Astrocyte of the spinal cord (primary cell): Measurements from ENCODE around the gene ELF4.

Experiments used
- DNase-seq: peaks from one replicate; pipeline ENCODE4 v3.0.0; 2011; ENCODE audit warnings: low read depth, low spot score
- H3K4me3 ChIP-seq: 2 replicates; pipeline ENCODE4 v1.5.1; 2011; ENCODE audit warnings: low read depth, mild to moderate bottlenecking, low read length, moderate library complexity
- in situ Hi-C: cut with HindIII; loops from 2 replicates; pipeline ENCODE4 v1.10.0; 2017; ENCODE audit warnings: low sequenced_read_pairs
- TF ChIP-seq, protein P1 (sequence below): IDR thresholded peaks from 2 replicates; pipeline ENCODE4 v1.5.1; 2012; ENCODE audit warnings: low read depth, mild to moderate bottlenecking, low read length, inconsistent platforms

The ELF4 gene

DNA sequence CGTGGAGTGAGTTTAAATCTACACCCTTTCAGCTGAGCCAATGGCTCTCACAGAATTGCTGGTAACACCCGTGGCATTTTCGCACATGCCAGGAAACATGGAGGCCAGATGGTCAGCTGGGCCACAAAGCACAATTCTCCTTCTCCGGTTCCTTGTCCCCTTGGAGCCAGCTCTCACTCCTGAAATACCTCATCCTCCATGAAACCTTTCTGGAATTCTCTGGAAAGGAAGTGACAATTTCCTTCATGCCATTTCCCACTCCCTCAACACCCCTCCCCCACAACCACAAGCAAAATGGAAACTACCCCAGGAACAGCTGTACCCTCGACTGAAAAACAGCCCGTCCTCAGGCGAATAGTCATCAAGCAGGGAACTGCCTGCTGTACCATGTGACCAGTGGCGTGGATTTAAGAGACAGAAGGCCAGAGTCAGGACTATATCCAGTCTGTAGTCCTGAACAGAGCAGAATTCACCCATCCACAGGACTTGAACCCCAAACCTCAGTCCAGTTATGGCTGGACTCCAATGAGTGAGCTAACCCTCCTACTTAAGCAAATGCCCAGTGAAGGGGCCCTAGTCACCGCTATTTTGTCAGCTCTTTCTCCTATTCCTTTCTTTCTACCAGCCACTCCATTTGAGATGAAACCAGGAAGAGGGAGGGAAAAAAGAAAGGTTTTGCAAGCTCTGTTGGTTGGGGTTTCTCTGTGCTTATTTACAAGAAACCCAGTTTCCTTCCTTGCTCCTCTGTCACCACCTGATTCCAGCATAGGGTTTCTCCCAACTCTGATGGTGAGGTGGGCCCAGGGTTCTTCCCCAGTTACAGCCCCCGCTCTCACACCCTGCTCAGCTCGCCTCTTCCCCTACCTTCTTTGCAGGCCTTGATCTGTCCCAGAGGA lies 24.5 kb downstream of the ELF4 start:
- TF ChIP-seq, protein P1, sequence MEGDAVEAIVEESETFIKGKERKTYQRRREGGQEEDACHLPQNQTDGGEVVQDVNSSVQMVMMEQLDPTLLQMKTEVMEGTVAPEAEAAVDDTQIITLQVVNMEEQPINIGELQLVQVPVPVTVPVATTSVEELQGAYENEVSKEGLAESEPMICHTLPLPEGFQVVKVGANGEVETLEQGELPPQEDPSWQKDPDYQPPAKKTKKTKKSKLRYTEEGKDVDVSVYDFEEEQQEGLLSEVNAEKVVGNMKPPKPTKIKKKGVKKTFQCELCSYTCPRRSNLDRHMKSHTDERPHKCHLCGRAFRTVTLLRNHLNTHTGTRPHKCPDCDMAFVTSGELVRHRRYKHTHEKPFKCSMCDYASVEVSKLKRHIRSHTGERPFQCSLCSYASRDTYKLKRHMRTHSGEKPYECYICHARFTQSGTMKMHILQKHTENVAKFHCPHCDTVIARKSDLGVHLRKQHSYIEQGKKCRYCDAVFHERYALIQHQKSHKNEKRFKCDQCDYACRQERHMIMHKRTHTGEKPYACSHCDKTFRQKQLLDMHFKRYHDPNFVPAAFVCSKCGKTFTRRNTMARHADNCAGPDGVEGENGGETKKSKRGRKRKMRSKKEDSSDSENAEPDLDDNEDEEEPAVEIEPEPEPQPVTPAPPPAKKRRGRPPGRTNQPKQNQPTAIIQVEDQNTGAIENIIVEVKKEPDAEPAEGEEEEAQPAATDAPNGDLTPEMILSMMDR: no peak
- in situ Hi-C loops: no loop called here
- no peak for DNase-seq
- H3K4me3 ChIP-seq: no peak overlapping the region

DNA sequence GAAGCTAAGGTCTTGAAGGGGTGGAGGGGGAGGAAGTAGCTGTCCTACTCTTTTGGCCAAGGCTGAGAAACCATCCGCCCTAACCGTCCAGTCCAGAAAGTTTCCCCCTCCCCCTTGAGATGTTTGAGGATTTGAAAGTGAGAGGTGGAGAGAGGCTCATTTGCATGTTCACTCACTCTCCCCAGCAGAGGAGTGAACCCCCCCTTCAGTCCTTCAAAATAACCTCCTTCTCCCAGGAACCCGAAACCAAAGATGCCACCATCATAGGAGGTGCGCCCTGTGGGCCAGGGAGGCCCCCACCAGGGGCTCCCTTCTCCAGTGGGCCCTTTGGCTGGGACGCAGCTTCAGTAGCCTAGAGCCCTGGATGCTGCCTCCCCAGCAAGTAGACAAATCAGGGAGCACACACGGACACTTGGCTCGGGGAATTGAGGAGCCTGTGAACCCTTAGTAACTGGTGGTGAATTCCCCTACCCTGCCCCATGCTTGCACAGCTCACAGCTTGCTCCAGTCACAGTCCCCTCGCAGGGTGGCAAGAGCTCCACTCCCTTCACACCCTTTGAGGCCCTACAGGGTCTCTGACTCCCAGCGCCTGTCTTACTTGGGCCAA lies 25.6 kb downstream of the ELF4 start:
- in situ Hi-C loops: no loop called here
- no peak overlapping the region for H3K4me3 ChIP-seq
- TF ChIP-seq, protein P1: no peak
- DNase-seq: no peak

DNA sequence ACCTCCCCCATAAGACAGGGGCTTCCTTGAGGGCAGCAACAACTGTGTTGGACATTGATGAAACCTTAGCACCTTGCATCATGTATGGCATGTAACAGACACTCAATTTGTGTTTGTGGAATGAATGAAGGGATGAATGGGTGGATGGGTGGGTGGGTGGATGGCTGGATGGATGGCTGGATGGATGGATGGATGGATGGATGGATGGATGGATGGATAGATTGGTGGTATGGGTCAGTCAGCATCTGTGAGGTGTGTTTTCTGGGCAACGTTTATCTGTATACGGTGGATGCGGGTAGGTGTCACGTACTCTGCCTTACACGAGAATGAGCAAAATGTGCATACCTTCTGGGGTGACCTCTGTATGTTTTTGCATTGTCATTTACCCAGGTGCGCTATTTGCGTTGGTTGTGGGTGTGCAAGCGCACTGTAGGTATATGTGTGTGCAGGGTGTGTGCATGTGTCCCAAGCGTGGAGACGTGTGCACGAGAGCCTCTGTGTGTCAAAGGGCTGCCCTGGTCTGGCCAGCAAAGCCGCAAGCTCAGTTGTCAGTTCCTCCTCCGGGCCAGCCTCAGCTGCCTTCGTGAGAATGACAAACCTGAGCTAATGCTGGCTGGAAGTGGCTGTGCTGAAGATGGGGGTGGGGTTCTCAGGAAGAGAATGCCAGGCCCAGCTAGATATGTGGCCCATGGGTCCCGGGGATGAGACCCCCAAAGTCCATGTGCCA lies 26.5 kb downstream of the ELF4 start:
- in situ Hi-C loops: no loop called here

DNA sequence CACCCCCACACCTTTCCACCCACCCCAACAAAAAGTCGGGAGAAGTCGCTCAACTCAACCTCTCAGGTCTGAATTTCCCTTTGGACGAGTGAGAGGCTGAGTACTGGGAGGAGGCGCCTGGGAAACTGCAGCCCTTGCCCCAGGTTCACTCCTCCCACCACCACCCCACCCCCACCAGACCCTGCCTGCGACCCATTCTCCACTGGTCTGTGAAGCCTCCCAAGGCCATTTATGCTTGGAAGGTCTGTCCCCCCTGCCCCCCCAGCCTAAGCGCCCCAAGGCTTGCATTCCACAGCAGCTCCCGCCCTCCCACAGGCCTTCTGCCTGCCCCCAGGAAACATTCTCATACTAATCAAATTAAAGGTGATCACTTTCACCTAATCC lies 27.2 kb downstream of the ELF4 start:
- DNase-seq: no peak
- H3K4me3 ChIP-seq: no peak overlapping the region
- TF ChIP-seq, protein P1: no peak
- in situ Hi-C loops: no loop called here

More for the DNA sequence above, 26.5 kb downstream of the ELF4 start:
- no peak overlapping the region for H3K4me3 ChIP-seq
- DNase-seq: no peak
- TF ChIP-seq, protein P1: no peak

DNA sequence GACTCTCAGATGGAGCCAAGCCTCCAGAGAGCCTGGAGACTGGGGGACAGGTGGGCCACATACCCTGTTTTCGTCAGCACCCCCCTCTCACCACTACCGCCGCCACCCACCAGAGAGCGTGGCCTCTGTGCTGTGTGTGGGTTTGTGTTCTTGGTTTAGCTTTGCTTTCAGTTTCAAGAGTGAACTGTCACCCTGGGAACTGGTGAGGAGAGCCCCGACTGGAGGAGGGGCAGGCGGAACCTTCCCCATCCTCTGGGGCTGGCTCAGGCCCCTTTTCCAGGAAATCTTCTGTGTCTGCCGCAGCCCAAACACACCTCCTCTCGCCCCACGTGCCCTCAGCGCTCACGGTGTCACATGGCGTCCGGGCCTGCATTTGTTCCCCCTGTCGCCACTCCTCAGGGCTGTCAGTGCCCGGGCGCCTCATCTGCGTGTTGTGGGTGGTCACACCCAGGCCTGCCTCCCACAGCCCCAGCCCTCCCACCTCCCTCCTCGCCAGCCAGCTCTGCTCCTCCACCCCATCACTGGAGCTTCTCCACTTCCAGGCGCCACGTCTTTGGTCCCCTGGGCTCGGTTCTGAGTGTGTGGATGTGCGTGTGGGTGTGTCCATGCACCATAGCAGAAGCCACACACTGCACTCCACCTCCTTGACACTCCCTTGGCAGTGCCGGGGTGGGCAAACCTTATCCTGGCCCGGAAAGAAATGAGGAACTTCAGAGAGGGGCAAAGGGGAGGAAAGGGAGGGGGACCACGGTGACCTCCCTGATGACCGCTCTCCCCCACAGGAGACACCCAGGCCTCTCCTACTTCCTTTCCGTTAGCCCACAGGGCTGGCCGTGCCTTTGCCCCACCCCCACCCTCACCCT lies 27.8 kb downstream of the ELF4 start:
- H3K4me3 ChIP-seq: no peak overlapping the region
- in situ Hi-C loops: no loop called here
- no peak for DNase-seq
- TF ChIP-seq, protein P1: no peak
